Esophagus squamous epithelium (tissue), 4 donors: ENCODE measurements around the gene CFHR5.

ENCODE experiments used
- POLR2A ChIP-seq, 4 donors: fragments of 450-650 bp; IDR thresholded peaks; one replicate each; pipeline ENCODE4 v1.6.1; 2017; ENCODE audit warnings: antibody characterized with exemption in 4 of 4, mild to moderate bottlenecking in 4 of 4, moderate library complexity in 3 of 4
- TF ChIP-seq, protein P1 (sequence below), 6 experiments: fragments of 450-650 bp in 4 of 6; fragments of 200-600 bp in 2 of 6; sonication (generic) in 2 of 6; IDR thresholded peaks; one replicate each; pipeline ENCODE4 v1.5.1; 2016 to 2019; ENCODE audit warnings: antibody characterized with exemption in 6 of 6, mild to moderate bottlenecking in 4 of 6, moderate library complexity in 4 of 6

- TF ChIP-seq POLR2A (IDR thresholded peaks at IDR 0.05) = no peak
- TF ChIP-seq, protein P1, sequence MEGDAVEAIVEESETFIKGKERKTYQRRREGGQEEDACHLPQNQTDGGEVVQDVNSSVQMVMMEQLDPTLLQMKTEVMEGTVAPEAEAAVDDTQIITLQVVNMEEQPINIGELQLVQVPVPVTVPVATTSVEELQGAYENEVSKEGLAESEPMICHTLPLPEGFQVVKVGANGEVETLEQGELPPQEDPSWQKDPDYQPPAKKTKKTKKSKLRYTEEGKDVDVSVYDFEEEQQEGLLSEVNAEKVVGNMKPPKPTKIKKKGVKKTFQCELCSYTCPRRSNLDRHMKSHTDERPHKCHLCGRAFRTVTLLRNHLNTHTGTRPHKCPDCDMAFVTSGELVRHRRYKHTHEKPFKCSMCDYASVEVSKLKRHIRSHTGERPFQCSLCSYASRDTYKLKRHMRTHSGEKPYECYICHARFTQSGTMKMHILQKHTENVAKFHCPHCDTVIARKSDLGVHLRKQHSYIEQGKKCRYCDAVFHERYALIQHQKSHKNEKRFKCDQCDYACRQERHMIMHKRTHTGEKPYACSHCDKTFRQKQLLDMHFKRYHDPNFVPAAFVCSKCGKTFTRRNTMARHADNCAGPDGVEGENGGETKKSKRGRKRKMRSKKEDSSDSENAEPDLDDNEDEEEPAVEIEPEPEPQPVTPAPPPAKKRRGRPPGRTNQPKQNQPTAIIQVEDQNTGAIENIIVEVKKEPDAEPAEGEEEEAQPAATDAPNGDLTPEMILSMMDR (IDR thresholded peaks at IDR 0.05) = no peak
Observed at GRCh38 chr1:197001828-197002227, 24.5 kb downstream of the CFHR5 start.
